Sigmoid colon (tissue), 4 donors: Measurements from ENCODE around the gene SPATA24.

Experiments
- CTCF ChIP-seq, 4 experiments: fragments of 450-650 bp in 3 of 4; fragments of 200-600 bp in 1 of 4; IDR thresholded peaks; one replicate each; pipeline ENCODE4 v1.5.1; 2016 to 2019; ENCODE audit warnings: antibody characterized with exemption in 4 of 4, mild to moderate bottlenecking in 3 of 4, moderate library complexity in 2 of 4
- EP300 ChIP-seq, 4 donors: sonication (generic); formaldehyde crosslinking; IDR thresholded peaks; one replicate each; pipeline ENCODE4 v1.6.1; 2017; ENCODE audit warnings: antibody characterized with exemption in 4 of 4
- POLR2A ChIP-seq, 2 donors: fragments of 450-650 bp; IDR thresholded peaks; one replicate each; pipeline ENCODE4 v1.6.1; 2016; ENCODE audit warnings: antibody characterized with exemption in 2 of 2, mild to moderate bottlenecking in 2 of 2, moderate library complexity in 2 of 2
- POLR2AphosphoS5 ChIP-seq, 4 donors: sonication (generic); formaldehyde crosslinking; IDR thresholded peaks; one replicate each; pipeline ENCODE4 v1.6.1; 2017; ENCODE audit warnings: antibody characterized with exemption in 4 of 4

DNA sequence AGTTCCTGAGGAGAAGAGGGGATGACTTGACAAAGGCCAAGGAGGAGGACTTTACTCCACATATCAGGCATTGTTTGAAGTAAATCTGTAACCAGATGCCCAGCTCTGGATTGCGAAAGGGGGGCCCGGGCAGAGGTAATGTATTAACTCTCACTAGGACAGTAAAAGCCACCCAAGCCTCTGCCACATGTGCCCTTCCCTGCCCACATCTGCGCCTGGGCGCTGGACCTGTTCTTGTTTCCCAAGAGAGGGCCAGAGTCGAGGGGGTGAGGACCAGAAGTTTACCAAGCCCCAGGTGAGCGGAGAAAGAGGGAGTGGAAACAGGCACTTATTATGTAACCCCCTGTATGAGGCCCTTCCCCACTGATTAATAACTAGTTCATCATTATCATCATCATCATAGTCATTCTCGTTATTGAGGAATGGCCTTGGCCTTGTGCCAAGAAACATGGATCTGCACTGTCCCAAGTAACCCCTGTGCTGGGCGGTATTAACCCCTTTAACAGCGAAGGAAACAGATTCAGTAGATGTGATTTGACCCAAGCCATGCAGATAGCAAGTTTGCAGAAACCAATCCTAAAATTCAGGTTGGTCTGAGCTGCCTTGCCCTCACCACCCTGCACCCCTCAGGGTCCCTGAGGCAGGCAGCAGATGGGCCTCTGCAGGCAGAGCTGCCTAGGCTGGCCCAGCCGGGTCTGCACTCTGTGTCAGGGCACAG, 20.5 kb downstream of the SPATA24 start, which contains the start of gene SLC23A1:
- TF ChIP-seq CTCF (IDR thresholded peaks at IDR 0.05) (no peak), POLR2AphosphoS5 (IDR thresholded peaks at IDR 0.05) (no peak), POLR2A (IDR thresholded peaks at IDR 0.05) (no peak), EP300 (IDR thresholded peaks at IDR 0.05) (no peak)
